Measurements from ENCODE around the gene PRR29.
"Not testable (repeated sequence)": the region's sequence is repeated elsewhere in the genome, so short reads cannot be mapped to it uniquely, and the experiment has no call there.

Gene PRR29

GRCh38 chr17:63997341-63998048 lies 656 bp upstream of the PRR29 start:
- DNase-seq (ENCODE audit: low read depth) = no peak

GRCh38 chr17:63998721-63999679 lies 849 bp downstream of the PRR29 start:
- DNase-seq (ENCODE audit: low read depth) = no peak

GRCh38 chr17:63999680-64000531 lies 1.8 kb downstream of the PRR29 start:
- no peak for DNase-seq (ENCODE audit: low read depth)

GRCh38 chr17:64001091-64001579 lies 3.0 kb downstream of the PRR29 start:
- DNase-seq (ENCODE audit: low read depth) = no peak

GRCh38 chr17:64001763-64002529 lies 3.8 kb downstream of the PRR29 start:
- no peak for DNase-seq (ENCODE audit: low read depth)

- no peak for DNase-seq (ENCODE audit: low read depth)
Observed at GRCh38 chr17:64002658-64003525, 4.7 kb downstream of the PRR29 start.

GRCh38 chr17:64003526-64004121 lies 5.5 kb downstream of the PRR29 start:
- DNase-seq (ENCODE audit: low read depth) = no peak

GRCh38 chr17:64004218-64004770 lies 6.1 kb downstream of the PRR29 start:
- DNase-seq (ENCODE audit: low read depth) = no peak

GRCh38 chr17:64004903-64005733 lies 7.0 kb downstream of the PRR29 start:
- no peak for DNase-seq (ENCODE audit: low read depth)

GRCh38 chr17:64005734-64006167 lies 7.6 kb downstream of the PRR29 start:
- DNase-seq (ENCODE audit: low read depth) = no peak

GRCh38 chr17:64006361-64007088 lies 8.4 kb downstream of the PRR29 start:
- no peak for DNase-seq (ENCODE audit: low read depth)

- not testable (repeated sequence) for DNase-seq (ENCODE audit: low read depth)
Observed at GRCh38 chr17:64007089-64007837, 9.1 kb downstream of the PRR29 start.

GRCh38 chr17:64007838-64008282 lies 9.7 kb downstream of the PRR29 start:
- no peak for DNase-seq (ENCODE audit: low read depth)

GRCh38 chr17:64008346-64008745 lies 10.2 kb downstream of the PRR29 start:
- DNase-seq (ENCODE audit: low read depth) = no peak

GRCh38 chr17:64008830-64009229 lies 10.7 kb downstream of the PRR29 start:
- no peak for DNase-seq (ENCODE audit: low read depth)

GRCh38 chr17:64009571-64010402 lies 11.6 kb downstream of the PRR29 start:
- DNase-seq (ENCODE audit: low read depth) = no peak
